Ovary (tissue), 9 donors: ENCODE data around the gene TDRD9. TPM values are rescaled to one million over a fixed set of nuclear protein-coding genes. Genes with fewer than 3 reads are reported as not detected.

Source experiments
- DNase-seq, 5 donors: peaks; one replicate each; pipeline ENCODE4 v3.0.0-alpha.2; 2019 to 2020
- H3K27ac ChIP-seq, 2 donors: fragments of 200-600 bp; one replicate each; pipeline versions ENCODE4 v1.5.1 to v1.8.0; 2019 to 2022
- H3K27me3 ChIP-seq: fragments of 200-600 bp; one replicate; pipeline ENCODE4 v1.8.0; 2022
- H3K36me3 ChIP-seq: fragments of 200-600 bp; sonication (generic); one replicate; pipeline ENCODE4 v1.5.1; 2019
- H3K4me1 ChIP-seq: one replicate; pipeline ENCODE4 v1.8.1; 2013; ENCODE audit warnings: mild to moderate bottlenecking, moderate library complexity; ENCODE audit not compliant: insufficient read depth
- H3K4me3 ChIP-seq: fragments of 200-600 bp; sonication (generic); one replicate; pipeline ENCODE4 v1.5.1; 2017
- H3K9me3 ChIP-seq, 2 donors: fragments of 200-600 bp in 1 of 2; sonication (generic) in 1 of 2; one replicate each; pipeline versions ENCODE4 v1.5.1 to v1.8.1; 2013 to 2019; ENCODE audit warnings: mild to moderate bottlenecking in 1 of 2, moderate library complexity in 1 of 2
- CTCF ChIP-seq, 3 donors: fragments of 450-650 bp in 2 of 3; fragments of 200-600 bp in 1 of 3; IDR thresholded peaks; one replicate each; pipeline versions ENCODE4 v1.5.1 to v1.8.0; 2016 to 2022; ENCODE audit warnings: antibody characterized with exemption in 3 of 3, mild to moderate bottlenecking in 1 of 3
- EP300 ChIP-seq: sonication (generic); formaldehyde crosslinking; IDR thresholded peaks from one replicate; pipeline ENCODE4 v1.6.1; 2017; ENCODE audit warnings: antibody characterized with exemption
- POLR2A ChIP-seq: fragments of 450-650 bp; IDR thresholded peaks from one replicate; pipeline ENCODE4 v1.6.1; 2017; ENCODE audit warnings: antibody characterized with exemption, mild to moderate bottlenecking, moderate library complexity
- WGBS, 3 donors: extraction: QIAGEN DNeasy Blood & Tissue Kit in 1 of 3; methylation state at CpG; one replicate each; pipeline versions ENCODE4 v1.1.5 to v1.1.7; 2013 to 2017; 5-methylcytosine and 5-hydroxymethylcytosine counted together
- intact Hi-C, 4 donors: fragments of 100-400 bp; cut with DNase I; formaldehyde crosslinking; loops; one replicate each; pipeline versions ENCODE4 v1.11.0 to v1.15.1; 2022 to 2023
- polyA plus RNA-seq, 2 donors: library from polyadenylated mRNA; stranded (reverse); fragments of 200-250 nt in 1 of 2; fragments of 350-450 nt in 1 of 2; fragmentation: Illumina TruSeq in 1 of 2; extraction: RNeasy Lipid Tissue Mini Kit (QIAGEN cat#74804) in 1 of 2; gene quantifications; one replicate each; pipeline ENCODE4 v1.2.3, GENCODE V29; 2013 to 2014
- total RNA-seq, 7 donors: library from RNA; depleted of rRNA in 2 of 7; stranded (reverse); fragments of >200 nt in 2 of 7; fragmentation: NEBNext Ultra II Directional in 3 of 7; extraction: Animal tissue kit (Norgen Biotek cat#: 25700) in 3 of 7; gene quantifications; one replicate each; pipeline versions ENCODE4 v1.1.0 to v1.2.4, GENCODE V29; 2016 to 2023
- donor health status: DM: no; HTN: no; CAD: no; lungs with moderate emphysema.
- donor health status: DM: no; HTN: no; CAD: no.
- donor health status: Bipolar disorder and iron deficiency.
- donor health status: DM: yes; HTN: yes; CAD: no.
- donor health status: DM: no; HTN: no; CAD: no.
- donor health status: DM: yes; HTN: yes; CAD: no.

Gene TDRD9
- total and polyA plus RNA-seq, 9 donors = 0.23 to 5.1 (median 0.83) TPM

- WGBS, 3 donors = 66 to 72% (median 67%) methylated on average over 4 of the region's 4 CpGs
- no peak overlapping the region for H3K4me3 ChIP-seq
- DNase-seq = no peak
- peaks cover 0 to 5% of the 10 kb centered on the region in 2 donors for H3K9me3 ChIP-seq
- intact Hi-C loops = loop anchor here in 2 of 4 donors (10.0 kb wide), 2 partner anchors 61 to 571 kb away; partner anchors contain the start of gene KIF26A (in 1 of the 2)
- H3K36me3 ChIP-seq = no peaks in the 10 kb centered on the region
- H3K27me3 ChIP-seq = no peaks in the 10 kb centered on the region
- no peak for TF ChIP-seq POLR2A
- no peak for TF ChIP-seq CTCF (IDR thresholded peaks at IDR 0.05)
- no peak for TF ChIP-seq EP300
- H3K27ac ChIP-seq = no peak overlapping the region
- H3K4me1 ChIP-seq = no peaks in the 10 kb centered on the region
Observed at GRCh38 chr14:104073764-104074163, 145.5 kb downstream of the TDRD9 start.

- TF ChIP-seq POLR2A = no peak
- TF ChIP-seq EP300 = no peak
- TF ChIP-seq CTCF (IDR thresholded peaks at IDR 0.05) = no peak
- intact Hi-C loops = loop anchor here in 2 of 4 donors (5.0 to 10.0 kb wide), 3 partner anchors 59 to 569 kb away; partner anchors contain the start of gene KIF26A (in 1 of the 2)
- H3K4me3 ChIP-seq = no peak overlapping the region
Observed at GRCh38 chr14:104075530-104076151, 147.4 kb downstream of the TDRD9 start.

GRCh38 chr14:104076743-104077142 is 148.5 kb downstream of the TDRD9 start:
- intact Hi-C loops = loop anchor here in 2 of 4 donors (5.0 to 10.0 kb wide), 3 partner anchors 58 to 568 kb away; partner anchors contain the start of gene KIF26A (in 1 of the 2)

More at GRCh38 chr14:104075530-104076151, 147.4 kb downstream of the TDRD9 start:
- WGBS, 3 donors = 19 to 30% (median 24%) methylated on average over 6 of the region's 6 CpGs
- no peaks in the 10 kb centered on the region for H3K27me3 ChIP-seq
- no peak overlapping the region for H3K27ac ChIP-seq
- peaks cover 0 to 5% of the 10 kb centered on the region in 2 donors for H3K9me3 ChIP-seq
- DNase-seq = no peak
- no peaks in the 10 kb centered on the region for H3K36me3 ChIP-seq
- no peaks in the 10 kb centered on the region for H3K4me1 ChIP-seq

GRCh38 chr14:104078031-104078455 is 149.8 kb downstream of the TDRD9 start:
- no peaks in the 10 kb centered on the region for H3K4me1 ChIP-seq
- no peaks in the 10 kb centered on the region for H3K36me3 ChIP-seq
- DNase-seq = peak; percentile 89 to 94 (median 91)
- no peak overlapping the region for H3K4me3 ChIP-seq
- TF ChIP-seq CTCF (IDR thresholded peaks at IDR 0.05) (peak; percentile 99), EP300 (no peak)
- peaks cover 0 to 5% of the 10 kb centered on the region in 2 donors for H3K9me3 ChIP-seq
- WGBS, 3 donors = 0 to 2% (median 0%) methylated on average over 7 of the region's 7 CpGs
- H3K27me3 ChIP-seq = no peaks in the 10 kb centered on the region
- no peak overlapping the region for H3K27ac ChIP-seq
- intact Hi-C loops = loop anchor here in 2 of 4 donors (5.0 to 10.0 kb wide), 3 partner anchors 57 to 567 kb away; partner anchors contain the start of gene KIF26A (in 1 of the 2)

More at GRCh38 chr14:104076743-104077142, 148.5 kb downstream of the TDRD9 start:
- H3K36me3 ChIP-seq = no peaks in the 10 kb centered on the region
- DNase-seq = no peak
- no peak overlapping the region for H3K4me3 ChIP-seq
- H3K9me3 ChIP-seq = peaks cover 0 to 5% of the 10 kb centered on the region in 2 donors
- no peaks in the 10 kb centered on the region for H3K4me1 ChIP-seq
- no peaks in the 10 kb centered on the region for H3K27me3 ChIP-seq
- 75 to 77% (median 75%) methylated on average over 5 of the region's 5 CpGs for WGBS, 3 donors
- H3K27ac ChIP-seq = no peak overlapping the region
- no peak for TF ChIP-seq CTCF (IDR thresholded peaks at IDR 0.05)
- TF ChIP-seq EP300 = no peak
- no peak for TF ChIP-seq POLR2A
